Urinary bladder (tissue), 2 donors: ENCODE data around the gene BTBD10. TPM values are rescaled to one million over a fixed set of nuclear protein-coding genes. Genes with fewer than 3 reads are reported as not detected.

ENCODE experiments used
- polyA plus RNA-seq: library from polyadenylated mRNA; stranded (reverse); fragments of 200-250 nt; gene quantifications from one replicate; pipeline ENCODE4 v1.2.3, GENCODE V29; 2013
- total RNA-seq: library from RNA; depleted of rRNA; stranded (reverse); fragments of >200 nt; gene quantifications from one replicate; pipeline ENCODE4 v1.2.3, GENCODE V29; 2014
- donor health status: healthy.

Gene BTBD10
- total and polyA plus RNA-seq, 2 donors: 31.3 to 76.3 TPM

Other genes with a start within 250 kb of the BTBD10 start
- gene BMAL1, start 185.4 kb downstream of the BTBD10 start, total RNA-seq: 16.4 TPM
- 12.2 TPM for gene BMAL1, start 185.4 kb downstream of the BTBD10 start, polyA plus RNA-seq
- not detected for gene PTH, start 32.8 kb upstream of the BTBD10 start, total RNA-seq
- gene PTH, start 32.8 kb upstream of the BTBD10 start, polyA plus RNA-seq: not detected
- 151 TPM for gene FAR1, start 205.4 kb upstream of the BTBD10 start, total RNA-seq
- gene FAR1, start 205.4 kb upstream of the BTBD10 start, polyA plus RNA-seq: 26.2 TPM